Activated CD4-positive, alpha-beta T cell treated with anti-CD3 and anti-CD28 coated beads, Interleukin-2, Interleukin-4, amounts not matched to agents 100 ng/mL and 50 ng/mL, durations not matched to agents 16 hours and 8 hours (primary cell): ENCODE measurements around the gene RBM33.

Source experiments
- DNase-seq: peaks from one replicate; pipeline ENCODE4 v3.0.0-alpha.2; 2020; ENCODE audit warnings: low spot score

Gene RBM33

DNA sequence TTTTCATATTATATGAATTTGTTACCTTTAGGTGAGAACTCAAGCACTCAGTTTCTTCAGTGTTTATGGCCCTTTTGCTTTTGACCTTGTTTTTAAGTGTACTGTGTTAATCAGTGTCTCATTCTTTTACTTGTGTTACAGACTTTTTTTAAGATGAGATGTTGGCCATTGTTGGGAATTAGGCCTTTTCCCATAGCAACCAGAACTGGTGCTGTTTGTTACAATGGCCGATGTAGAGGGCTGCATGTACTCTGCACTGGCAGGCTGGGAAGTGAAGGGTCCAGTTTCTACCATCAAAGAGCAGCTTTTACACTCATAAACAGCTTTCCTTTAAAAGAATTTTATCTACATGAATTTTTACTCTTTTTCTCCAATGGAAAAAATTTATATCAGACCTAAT is 102.7 kb downstream of the RBM33 start:
- no peak for DNase-seq

DNA sequence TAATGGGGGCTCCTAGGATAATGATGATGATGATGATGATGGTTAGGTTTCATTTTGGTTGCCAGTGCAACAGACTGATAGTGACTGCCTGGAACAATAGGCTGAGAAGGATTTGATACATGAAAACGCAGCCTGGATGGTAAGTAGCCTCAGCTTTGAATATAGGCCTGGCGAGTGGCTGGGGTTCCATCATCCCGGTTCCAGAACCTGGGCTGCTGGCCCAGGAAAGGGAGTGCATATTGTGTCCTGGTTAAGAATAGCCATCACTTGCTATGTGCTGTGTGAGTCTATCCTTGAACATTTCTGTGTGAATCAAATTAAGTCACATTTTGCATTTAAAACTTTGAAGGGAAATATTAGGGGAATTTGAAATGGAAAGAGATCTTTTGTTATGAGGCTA is 105.1 kb downstream of the RBM33 start:
- no peak for DNase-seq

DNA sequence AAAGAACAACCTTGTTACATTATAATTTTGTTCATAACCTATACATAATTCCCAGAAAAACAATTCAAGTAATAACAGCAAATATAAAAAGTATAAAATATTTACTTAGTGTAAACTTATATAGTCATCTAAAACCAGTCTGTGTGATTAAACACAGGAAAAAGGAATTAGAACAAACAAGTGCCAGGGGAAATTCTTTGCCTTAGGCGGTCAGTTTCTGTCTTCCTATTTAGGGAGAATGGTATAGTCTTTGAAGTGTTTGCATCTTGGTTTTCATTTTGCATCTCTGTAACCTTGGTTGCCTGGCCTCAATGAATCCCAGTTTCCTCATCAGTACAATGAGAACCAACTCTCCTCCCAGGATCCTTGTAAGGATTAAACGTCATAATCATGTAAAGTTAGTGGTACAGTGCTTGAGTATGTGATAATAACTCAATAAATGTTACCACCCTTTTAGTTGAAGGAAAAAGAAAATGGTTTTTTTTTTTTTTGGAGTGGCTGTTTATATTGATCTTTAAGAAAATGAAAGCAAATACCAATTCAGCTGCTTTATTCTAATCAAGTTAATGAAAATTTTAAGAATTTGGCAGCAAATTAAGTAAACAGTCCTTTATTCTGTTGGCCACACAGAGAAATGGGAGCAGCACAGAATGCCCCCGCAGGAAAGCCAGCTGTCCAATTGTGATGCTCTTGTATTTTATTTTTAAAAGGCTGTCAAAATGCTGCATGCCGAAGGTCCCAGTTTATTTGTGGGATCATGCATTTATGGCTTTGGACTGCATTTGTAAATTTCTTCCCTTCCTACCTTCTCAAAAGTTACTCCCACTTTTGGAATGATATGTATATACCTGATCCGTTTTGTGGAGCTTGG is 106.0 kb downstream of the RBM33 start:
- DNase-seq: no peak

DNA sequence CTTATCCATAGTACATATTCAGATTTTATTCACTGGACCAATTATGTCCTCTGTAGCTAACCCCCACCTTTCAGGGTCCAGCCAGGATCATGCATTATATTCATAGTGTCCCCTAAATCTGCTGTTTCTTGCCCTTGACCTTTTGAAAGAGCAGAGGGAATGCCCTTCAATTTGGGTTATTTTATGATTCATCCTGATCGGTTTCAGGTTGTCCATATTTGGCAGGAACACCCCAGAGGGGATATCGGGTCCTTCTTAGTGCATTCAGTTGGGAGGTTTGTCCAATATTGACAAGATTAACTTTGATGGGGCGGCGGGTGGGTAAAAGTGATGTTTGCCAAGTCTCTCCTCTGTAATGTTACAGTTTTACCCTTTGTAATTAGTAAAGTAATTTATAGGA is 106.9 kb downstream of the RBM33 start:
- no peak for DNase-seq

DNA sequence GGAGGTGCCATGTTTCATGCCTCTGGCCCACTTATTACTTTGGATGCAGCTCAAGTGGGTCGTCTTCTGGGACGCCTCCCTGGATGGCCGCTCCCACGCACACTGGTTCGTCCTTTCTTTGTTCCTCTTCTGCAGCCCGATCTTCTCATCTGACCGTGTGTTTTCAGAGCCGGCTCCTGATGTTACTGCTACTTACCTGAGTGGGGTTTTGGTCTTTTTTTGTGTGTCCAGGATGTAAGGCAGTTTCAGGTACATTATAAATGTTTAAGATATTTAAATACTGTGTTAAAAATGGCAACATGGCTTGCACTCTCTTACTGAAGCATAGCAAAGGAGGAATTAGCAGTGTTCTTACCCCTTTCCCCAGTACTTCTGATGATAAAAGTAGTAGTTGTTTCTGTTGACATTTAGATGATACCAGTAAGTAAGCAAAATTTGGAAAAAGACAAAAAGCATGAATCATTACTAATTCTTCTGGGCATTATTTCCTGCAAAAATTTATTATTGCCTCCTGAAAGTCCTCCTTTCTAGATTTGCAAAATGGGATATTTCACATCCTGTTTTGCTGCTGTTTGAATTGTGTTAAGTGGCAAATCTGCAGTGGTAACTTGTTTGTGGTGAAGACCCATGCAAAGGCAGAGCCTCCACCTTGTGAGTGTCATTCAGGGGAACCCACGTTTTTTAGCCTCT is 108.4 kb downstream of the RBM33 start:
- no peak for DNase-seq

DNA sequence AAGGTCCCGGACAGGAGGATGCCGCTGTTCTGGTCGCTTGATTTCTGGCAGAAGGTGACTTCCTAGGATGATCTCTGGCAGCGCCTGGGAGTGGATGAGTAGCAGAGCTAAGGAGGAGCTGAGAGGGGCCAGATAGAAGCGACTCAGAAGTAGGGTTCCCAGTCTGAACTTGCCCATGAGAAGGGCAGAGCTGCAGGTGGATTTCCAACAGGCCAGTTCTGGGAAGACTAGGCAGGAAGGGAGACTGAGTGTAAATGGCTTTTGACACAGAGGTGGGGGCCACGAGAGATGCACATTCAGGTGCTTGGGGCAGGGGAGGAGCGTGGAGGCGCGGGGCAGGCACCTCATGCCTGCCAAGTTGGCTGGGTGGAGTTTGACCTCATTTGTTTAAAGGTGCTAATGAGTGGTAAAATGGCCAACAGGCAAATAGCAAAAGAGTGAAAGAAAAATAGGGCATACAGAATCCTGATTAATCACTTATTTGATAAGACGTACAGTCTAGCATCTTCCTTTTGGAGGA is 109.0 kb downstream of the RBM33 start:
- DNase-seq: no peak

DNA sequence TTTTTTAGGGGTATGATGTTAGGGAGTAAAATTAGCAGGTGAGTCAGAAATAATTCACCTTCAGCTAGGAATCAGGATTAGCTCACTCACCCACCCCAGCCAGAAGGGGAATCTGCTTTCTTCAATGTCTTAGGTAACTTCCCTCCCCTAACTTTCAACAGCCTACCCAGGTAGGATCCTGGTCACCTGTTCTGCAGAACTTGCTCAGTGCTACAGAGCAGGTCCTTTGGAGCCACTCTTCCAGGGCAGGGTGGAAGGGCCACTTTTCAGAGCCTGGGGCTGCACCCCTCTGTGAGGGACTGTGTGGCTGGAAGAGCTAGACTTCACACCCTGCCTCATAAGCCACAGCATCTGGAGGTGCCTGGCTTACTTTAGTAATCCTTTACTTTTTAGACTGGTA is 109.7 kb downstream of the RBM33 start:
- no peak for DNase-seq

DNA sequence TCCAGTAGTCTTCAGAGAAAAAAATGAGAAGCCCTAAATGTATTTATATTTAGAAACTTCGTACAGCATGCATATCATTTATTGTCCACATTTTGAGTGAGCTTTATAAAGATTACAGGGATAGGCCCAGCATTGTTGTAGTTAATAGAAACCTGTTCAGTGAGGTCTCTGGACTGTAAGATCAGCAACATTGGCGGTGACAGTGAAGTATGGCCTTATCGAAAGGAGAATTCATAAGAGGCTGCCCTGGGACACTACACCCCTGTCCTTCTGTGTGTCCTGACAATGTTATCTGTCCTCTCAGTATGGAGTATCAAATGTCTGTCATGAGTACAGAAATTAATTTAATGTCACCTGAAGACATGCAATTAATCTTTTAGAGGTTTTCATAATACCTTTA is 110.6 kb downstream of the RBM33 start:
- DNase-seq: no peak

DNA sequence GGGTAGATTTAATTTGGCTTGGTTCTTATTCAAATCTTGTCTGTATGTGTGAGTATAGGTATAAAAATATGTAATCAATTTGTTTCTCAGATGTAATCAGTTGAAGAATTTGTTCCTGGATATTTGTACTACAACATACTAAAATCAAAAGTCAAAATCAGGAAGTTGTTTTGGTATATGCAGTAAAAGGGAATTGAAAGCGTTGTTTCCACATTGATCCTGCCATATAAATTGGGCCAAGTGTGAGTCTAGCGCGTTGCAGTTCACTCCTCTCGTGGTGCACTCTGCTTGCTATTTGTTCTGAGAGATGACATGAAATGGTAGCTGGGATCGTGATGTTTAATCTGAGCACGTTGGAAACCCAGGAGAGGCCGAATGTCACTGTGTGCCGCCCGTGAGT is 111.9 kb downstream of the RBM33 start:
- no peak for DNase-seq

DNA sequence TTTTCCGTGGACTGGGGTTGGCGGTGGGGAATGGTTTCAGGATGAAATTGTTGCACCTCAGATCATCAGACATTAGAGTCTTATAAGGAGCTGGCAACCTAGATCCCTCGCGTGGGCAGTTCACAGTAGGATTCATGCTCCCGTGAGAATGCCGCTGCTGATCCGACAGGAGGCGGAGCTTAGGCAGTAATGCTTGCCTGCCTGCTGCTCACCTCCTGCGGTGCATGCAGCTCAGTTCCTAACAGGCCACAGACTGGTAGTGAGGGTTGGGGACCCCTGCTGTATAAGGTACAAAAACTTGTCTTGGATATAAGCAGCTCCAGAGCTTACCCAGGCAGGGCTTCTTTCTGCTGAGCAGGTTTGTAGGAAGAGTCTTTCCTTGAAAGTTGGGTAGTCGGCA is 113.9 kb downstream of the RBM33 start:
- DNase-seq: no peak

DNA sequence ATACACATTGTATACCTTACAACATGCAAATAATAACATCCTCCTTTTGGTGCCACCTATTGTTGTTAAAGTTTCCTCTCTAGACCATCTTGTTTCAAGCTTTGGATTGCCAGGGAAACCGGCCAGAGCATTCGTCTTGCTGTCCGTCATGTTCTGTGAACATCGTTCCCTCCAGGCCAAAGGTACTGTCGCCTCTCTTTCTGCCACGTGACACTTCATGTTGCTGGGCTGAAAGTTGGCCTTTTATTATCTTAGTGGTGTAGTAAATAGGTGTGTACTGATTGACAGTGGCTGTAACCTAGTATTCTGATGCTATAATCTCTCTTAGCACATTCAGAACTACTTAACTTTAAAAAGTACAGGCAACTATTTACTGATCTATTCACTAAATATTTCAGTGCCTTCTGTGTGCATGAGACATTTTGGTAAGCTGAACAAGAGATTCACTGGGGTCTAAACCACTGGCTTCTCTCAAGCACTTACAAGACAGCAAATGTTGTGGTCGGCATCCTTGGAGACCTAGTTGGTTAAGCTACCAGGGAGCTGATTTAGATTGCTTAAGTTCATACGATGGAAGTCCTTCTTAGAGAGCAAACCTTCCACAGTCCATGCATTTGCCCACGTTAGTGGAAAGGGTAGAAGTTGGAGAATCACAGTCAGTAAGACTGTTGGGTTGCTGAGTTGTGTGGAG is 115.4 kb downstream of the RBM33 start:
- no peak for DNase-seq

DNA sequence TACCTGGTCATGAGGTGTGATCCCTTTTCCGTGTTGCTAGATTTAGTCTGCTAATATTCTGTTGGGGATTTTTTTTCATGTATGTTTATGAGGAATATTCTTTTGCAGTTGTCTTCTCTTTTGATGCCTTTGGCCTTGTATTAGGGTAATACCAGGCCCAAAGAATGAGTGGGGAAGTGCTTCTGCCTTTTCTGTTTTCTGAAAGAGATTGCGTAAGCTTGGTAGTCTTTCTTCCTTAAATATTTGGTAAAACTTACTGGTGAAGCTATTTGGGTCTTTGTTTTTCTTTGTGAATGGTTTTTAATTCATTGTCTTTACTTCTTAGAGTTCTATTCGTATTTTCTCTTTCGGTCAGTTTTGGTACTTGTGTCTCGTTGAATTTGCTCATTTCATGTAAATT is 116.7 kb downstream of the RBM33 start:
- no peak for DNase-seq

DNA sequence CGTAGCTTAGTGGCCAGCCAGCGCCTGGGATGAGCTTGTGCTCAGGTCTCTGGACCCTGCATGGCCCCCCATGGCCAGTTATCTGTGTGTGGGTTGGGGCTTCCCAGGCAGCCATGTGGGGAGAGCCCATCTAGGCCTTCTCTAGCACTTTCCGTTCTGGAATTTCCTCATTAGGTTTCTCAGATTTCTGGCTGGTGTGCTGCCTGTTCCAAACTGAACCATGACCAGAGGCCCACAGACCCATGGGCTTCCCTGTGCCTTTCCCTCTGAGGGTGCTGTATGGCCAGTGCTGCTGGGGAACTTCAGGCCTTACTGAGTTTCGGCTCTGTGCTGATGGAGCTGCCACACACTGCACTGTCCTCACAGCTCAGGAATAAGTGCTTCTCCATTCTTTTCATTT is 117.6 kb downstream of the RBM33 start:
- DNase-seq: no peak

DNA sequence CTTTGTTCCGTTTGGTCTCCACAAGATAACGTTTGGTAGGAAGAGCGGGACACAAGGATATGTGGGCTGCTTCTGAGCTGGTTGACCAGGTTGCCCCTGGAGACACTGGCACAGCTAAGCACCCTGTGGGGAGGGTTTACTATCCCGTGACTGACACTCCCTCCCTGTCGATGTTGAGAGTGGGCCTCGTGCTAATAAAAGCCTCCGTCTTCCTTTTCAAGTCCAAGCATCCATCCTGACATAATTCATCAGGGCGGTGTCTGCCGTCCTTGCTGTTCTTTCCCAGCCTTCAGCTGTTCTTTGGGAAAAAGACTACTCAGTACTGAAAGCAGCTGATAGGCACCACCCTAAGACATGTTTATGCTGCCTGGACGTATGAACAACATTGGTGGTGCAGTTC is 118.2 kb downstream of the RBM33 start:
- DNase-seq: no peak

DNA sequence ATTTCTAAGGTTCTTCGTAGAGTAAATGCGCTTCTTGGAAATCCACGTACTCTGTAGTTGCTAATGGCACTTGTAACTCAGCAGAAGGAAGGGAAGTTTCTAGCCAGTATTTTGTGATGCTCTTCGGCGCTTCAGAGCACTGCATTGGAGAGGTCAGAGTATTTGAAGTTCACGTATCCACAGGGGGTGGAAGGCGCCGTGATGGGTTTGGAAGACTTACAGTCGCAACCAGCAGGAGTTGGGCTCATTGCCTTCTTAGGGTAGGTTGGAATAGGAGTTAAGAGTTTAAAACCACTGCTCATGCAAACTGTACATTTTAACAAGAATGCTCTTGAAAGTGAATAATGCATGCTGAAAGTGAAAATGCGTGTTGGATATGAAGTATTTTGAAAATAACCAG is 118.7 kb downstream of the RBM33 start:
- DNase-seq: no peak

DNA sequence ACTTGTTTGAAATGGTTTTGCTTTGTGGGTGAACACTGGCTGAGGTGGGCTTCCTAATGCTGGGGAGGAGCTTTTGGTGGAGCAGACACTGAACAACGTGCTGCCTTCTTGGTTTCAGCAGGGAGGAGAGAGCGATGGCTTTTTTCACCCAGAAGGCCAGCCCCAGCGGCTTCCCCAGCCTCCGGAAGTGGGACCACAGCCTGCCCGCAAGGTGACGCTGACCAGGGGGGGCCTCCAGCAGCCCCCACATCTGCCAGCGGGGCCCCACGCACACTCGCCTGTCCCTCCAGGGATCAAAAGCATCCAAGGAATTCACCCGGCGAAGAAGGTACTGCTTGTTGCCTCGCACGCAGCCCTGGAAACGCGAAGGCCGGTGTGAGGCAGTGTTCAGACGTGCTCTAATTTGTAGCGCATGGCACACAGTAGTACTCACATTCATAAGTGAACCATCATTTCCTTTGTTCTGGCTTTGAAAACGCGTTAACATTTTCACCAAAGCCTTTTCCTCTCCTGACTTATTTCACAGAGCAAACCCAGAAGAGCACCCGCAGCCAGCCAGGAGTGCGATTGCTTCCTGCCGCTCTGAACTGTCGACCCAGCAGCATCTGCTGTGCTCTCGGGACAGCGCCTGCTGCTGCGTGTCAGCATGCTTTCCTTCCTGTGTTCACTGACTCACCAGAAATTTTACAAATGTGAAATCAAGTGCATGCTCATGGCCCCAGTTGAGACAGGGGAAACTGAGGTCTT is 119.4 kb downstream of the RBM33 start:
- DNase-seq: peak; percentile 76

DNA sequence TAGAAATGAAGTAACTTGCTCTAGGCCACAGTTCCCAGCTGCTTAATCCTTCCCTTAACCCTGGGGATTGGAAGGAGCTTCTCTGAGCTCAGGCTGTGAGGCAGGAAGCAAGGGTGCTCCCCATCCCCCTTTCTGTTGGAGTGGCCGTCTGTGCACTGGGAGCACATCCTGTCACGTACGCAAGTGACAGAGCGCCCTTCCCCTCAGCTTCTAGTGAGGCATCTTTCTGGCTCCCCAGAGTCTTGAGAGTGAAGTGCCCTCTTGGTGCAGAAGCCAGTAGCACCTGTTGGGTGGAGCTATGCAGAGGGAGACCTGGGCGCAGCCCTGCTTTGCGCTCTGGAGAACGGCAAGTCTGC is 120.0 kb downstream of the RBM33 start:
- DNase-seq: peak; percentile 62

DNA sequence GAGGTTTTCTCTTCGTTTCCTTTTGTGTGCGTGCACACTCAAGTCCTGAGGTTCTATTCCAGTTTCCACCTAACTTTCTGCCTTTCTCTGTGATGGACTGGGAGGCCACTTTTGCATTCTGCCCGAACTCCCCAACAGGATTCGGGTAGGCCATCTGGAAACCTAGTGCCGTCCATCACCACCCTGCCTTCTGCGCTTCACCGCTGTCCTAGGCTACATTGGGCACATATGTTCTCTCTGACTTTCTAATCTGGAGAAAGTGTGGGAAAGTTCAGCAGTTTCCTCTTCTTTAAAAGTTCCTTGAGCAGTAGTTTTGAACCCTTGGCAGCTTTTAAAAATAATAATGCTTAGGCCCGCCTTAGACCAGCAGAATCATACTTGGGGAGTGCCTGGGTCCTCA is 121.0 kb downstream of the RBM33 start:
- no peak for DNase-seq

DNA sequence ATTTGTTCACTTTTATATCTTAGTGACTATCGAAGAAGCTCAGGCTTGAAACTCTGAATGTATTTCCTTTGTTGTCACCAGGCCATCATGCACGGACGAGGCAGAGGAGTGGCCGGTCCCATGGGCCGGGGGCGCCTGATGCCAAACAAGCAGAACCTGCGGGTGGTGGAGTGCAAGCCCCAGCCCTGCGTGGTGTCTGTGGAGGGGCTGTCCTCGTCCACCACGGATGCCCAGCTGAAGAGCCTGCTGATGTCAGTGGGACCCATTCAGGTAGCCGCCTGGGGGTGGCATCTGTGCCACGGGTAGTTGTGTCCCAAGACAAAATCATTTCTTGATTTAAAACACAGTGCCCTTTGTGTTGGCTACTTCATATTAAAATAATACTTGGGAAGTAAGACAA is 121.9 kb downstream of the RBM33 start:
- no peak for DNase-seq

DNA sequence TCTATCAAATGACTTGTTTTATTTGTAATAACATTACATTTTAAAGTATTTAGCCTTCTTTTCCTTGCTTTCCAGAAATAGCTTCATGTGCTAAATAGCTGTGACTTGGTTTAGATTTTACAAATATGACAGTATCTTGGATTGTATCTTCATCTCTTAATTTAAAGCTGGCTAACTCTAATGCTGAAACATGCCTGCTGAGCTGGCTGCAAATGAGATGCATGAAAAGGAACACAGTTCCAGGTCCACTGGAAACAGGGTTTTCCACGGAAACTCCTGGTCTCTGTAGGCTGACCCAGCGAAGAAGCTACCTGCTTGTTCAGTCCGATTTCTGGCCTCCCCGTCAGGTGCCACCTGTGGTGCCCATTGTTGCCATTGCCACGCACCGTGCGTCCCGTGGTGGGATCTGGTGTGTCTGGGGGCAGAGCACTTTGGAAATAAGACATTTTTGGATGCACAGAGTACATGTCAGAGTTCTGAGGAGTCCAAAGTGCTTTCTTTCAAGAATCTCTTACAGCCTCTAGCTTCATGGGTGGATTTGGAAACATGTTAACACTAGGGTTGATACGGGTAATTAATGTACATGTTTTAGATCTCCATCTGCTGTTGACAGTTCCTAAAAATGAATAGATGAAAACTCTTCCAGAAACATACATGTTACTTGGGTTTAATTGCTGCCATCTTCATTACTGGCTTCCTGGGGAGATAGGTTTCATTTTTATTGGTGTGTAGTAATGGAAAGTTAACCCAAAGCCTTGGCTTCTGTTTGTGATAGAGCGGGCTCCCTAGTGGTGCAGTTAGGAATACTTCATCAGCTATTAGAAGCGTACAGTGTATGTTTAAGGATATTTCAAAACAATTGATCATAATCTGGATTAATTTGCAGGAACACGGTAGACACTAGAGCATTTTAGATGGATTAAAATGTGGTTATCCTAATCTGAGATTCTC is 122.8 kb downstream of the RBM33 start:
- DNase-seq: no peak

DNA sequence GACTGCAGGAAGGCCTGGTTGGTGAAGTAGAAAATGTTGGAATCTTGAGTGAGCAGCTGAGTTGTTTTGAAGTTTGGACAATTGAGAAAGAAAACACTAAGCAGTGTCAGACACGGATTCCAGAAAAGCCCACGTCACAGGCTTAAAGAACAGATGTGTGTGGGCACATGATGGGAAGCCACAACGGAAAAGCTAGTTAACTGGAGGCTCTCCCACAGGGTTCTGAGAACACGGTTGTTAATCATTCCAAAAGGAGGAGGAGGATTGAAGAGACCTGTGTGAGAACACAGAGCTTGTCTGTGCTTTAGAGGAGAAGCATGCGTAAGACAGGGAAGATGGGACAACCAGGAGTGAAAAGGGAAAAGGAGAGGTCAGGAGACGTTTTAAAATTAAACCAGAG is 125.2 kb downstream of the RBM33 start:
- DNase-seq: no peak
